ENCODE results near the gene RASGRP3. TPM values are rescaled to one million over a fixed set of nuclear protein-coding genes. Genes with fewer than 3 reads are reported as not detected.
A peak's percentile ranks its signal among the peaks of the same experiment; 100 is the strongest.

The RASGRP3 gene
- total and polyA plus RNA-seq, 2 donors (not counting 3 experiments of a cell fraction or from before 2014, with no cell fraction given), result 16.0 to 39.6 TPM

DNA sequence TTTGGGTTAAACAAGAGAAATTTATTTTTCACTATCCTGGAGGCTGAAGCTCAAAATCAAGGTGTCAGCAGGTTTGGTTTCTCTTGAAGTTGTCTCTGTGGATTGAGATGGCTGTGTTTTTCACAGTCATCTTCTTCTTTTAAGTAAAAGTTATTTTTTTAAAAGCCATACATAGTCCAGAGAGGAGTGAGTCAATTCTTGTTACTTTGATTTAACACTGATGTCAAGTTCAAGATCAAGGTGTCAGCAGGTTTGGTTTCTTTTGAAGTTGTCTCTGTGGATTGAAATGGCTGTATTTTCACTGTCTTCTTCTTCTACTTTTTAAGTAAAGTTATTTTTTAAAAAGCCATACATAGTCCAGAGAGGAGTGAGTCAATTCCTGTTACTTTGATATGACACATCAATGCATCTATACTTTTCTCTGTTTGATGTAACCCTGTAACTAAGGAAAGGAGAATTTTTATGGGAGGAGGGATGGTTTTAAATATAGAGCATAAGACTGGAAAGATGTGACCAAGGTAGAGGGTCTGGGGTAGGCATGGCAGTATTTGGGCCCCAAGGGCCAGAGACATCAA, 22.5 kb upstream of the RASGRP3 start:
- no peaks in the 10 kb centered on the region for H3K4me1 ChIP-seq (ENCODE audit: control insufficient read depth, extremely low read depth, insufficient read depth, low read length)
- no peak overlapping the region for H3K4me2 ChIP-seq (ENCODE audit: insufficient read depth, low read length)
- H3K27me3 ChIP-seq (ENCODE audit: control insufficient read depth in 2 of 2, insufficient read depth in 2 of 2, low read length in 2 of 2), result no peaks in the 10 kb centered on the region
- no peak for DNase-seq (ENCODE audit: low read depth, low spot score)
- no peak overlapping the region for H3K9ac ChIP-seq (replicated peaks; ENCODE audit: extremely low read depth, insufficient read depth, low read length)
- peak; percentile 43 for TF ChIP-seq FOS (IDR thresholded peaks at IDR 0.05; ENCODE audit: borderline replicate concordance, insufficient read depth, low read length)
- TF ChIP-seq GATA2 (IDR thresholded peaks at IDR 0.05; ENCODE audit: insufficient read depth, insufficient read length, low read depth, low read length), result no peak
- BruUV-seq (replicated peaks), result no TSS peak
- H2AFZ ChIP-seq (ENCODE audit: low read depth, low read length), result no peak overlapping the region
- intact Hi-C loops (cut with micrococcal nuclease), result no loop called here
- FAIRE-seq, result no peak
- no peak overlapping the region for H3K4me3 ChIP-seq (replicated peaks in 1 of 3; ENCODE audit: insufficient read depth in 1 of 3, low read depth in 1 of 3, low read length in 3 of 3)
- H3K36me3 ChIP-seq (ENCODE audit: control insufficient read depth in 2 of 2, extremely low read depth in 1 of 2, insufficient read depth in 2 of 2, low read length in 2 of 2), result no peaks in the 10 kb centered on the region
- dilution Hi-C loops (cut with MboI; ENCODE audit: extremely low pct_ligation_motif_present, low sequenced_read_pairs), result no loop called here
- H3K27ac ChIP-seq (ENCODE audit: insufficient read depth, low read depth, low read length), result no peak overlapping the region
- no peaks in the 10 kb centered on the region for H4K20me1 ChIP-seq (replicated peaks; ENCODE audit: control insufficient read depth, extremely low read depth, insufficient read depth, low read length)
- H3K79me2 ChIP-seq (ENCODE audit: control insufficient read depth, insufficient read depth, low read length), result no peaks in the 10 kb centered on the region
- H3K9me3 ChIP-seq (replicated peaks; ENCODE audit: control insufficient read depth, insufficient read depth, low read length), result no peaks in the 10 kb centered on the region
- POLR2A ChIA-PET, result no interaction called here
- CTCF ChIA-PET, result interaction anchor here (1.0 kb wide), 1 partner anchor 13 kb away, joined by 3 read pairs; no protein-coding TSS in a partner anchor
- H3K9me1 ChIP-seq (replicated peaks; ENCODE audit: control insufficient read depth, extremely low read depth, insufficient read depth, low read length), result no peaks in the 10 kb centered on the region

- dilution Hi-C loops (cut with MboI; ENCODE audit: extremely low pct_ligation_motif_present, low sequenced_read_pairs), result no loop called here
- H4K20me1 ChIP-seq (replicated peaks; ENCODE audit: control insufficient read depth, extremely low read depth, insufficient read depth, low read length), result no peaks in the 10 kb centered on the region
- H3K4me1 ChIP-seq (ENCODE audit: control insufficient read depth, extremely low read depth, insufficient read depth, low read length), result no peaks in the 10 kb centered on the region
- H3K27me3 ChIP-seq (ENCODE audit: control insufficient read depth in 2 of 2, insufficient read depth in 2 of 2, low read length in 2 of 2), result no peaks in the 10 kb centered on the region
- H3K79me2 ChIP-seq (ENCODE audit: control insufficient read depth, insufficient read depth, low read length), result no peaks in the 10 kb centered on the region
- H3K9me3 ChIP-seq (replicated peaks; ENCODE audit: control insufficient read depth, insufficient read depth, low read length), result no peaks in the 10 kb centered on the region
- intact Hi-C loops (cut with micrococcal nuclease), result no loop called here
- ChIA-PET POLR2A (interaction anchor here (0.6 kb wide), 1 partner anchor 15 kb away, joined by 4 read pairs; no protein-coding TSS in a partner anchor), CTCF (interaction anchor here (0.8 to 1.0 kb wide), 2 partner anchors 16 to 18 kb away, joined by 3 to 5 read pairs; partner anchors contain the start of gene RASGRP3)
- no peaks in the 10 kb centered on the region for H3K9me1 ChIP-seq (replicated peaks; ENCODE audit: control insufficient read depth, extremely low read depth, insufficient read depth, low read length)
- no TSS peak for BruUV-seq (replicated peaks)
- no peak overlapping the region for H3K4me3 ChIP-seq (replicated peaks in 1 of 3; ENCODE audit: insufficient read depth in 1 of 3, low read depth in 1 of 3, low read length in 3 of 3)
- H2AFZ ChIP-seq (ENCODE audit: low read depth, low read length), result no peak overlapping the region
- no peak overlapping the region for H3K27ac ChIP-seq (ENCODE audit: insufficient read depth, low read depth, low read length)
- TF ChIP-seq POLR2AphosphoS5 (IDR thresholded peaks at IDR 0.05; ENCODE audit: insufficient read depth, low read depth, low read length) (no peak), JUN (IDR thresholded peaks at IDR 0.05; ENCODE audit: borderline replicate concordance, insufficient read depth, insufficient read length, low read depth) (no peak), GATA2 (IDR thresholded peaks at IDR 0.05; ENCODE audit: insufficient read depth, insufficient read length, low read depth, low read length) (no peak), POLR2A (IDR thresholded peaks at IDR 0.05; ENCODE audit: low read depth, low read length) (no peak), FOS (IDR thresholded peaks at IDR 0.05; ENCODE audit: borderline replicate concordance, insufficient read depth, low read length) (no peak), EZH2 (IDR thresholded peaks at IDR 0.05; ENCODE audit: borderline replicate concordance, low read depth, low read length, severe bottlenecking) (no peak), MYC (IDR thresholded peaks at IDR 0.05; ENCODE audit: low read depth, low read length) (no peak)
- TF ChIP-seq, protein P1, sequence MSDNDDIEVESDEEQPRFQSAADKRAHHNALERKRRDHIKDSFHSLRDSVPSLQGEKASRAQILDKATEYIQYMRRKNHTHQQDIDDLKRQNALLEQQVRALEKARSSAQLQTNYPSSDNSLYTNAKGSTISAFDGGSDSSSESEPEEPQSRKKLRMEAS (IDR thresholded peaks at IDR 0.05; ENCODE audit: insufficient read depth, insufficient read length), result no peak
- TF ChIP-seq, protein P2, sequence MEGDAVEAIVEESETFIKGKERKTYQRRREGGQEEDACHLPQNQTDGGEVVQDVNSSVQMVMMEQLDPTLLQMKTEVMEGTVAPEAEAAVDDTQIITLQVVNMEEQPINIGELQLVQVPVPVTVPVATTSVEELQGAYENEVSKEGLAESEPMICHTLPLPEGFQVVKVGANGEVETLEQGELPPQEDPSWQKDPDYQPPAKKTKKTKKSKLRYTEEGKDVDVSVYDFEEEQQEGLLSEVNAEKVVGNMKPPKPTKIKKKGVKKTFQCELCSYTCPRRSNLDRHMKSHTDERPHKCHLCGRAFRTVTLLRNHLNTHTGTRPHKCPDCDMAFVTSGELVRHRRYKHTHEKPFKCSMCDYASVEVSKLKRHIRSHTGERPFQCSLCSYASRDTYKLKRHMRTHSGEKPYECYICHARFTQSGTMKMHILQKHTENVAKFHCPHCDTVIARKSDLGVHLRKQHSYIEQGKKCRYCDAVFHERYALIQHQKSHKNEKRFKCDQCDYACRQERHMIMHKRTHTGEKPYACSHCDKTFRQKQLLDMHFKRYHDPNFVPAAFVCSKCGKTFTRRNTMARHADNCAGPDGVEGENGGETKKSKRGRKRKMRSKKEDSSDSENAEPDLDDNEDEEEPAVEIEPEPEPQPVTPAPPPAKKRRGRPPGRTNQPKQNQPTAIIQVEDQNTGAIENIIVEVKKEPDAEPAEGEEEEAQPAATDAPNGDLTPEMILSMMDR (IDR thresholded peaks at IDR 0.05; ENCODE audit: extremely low read depth in 1 of 2, insufficient read depth in 1 of 2, low read depth in 1 of 2, low read length in 2 of 2), result no peak
- DNase-seq (ENCODE audit: low read depth, low spot score) (no peak), FAIRE-seq (no peak)
- H3K36me3 ChIP-seq (ENCODE audit: control insufficient read depth in 2 of 2, extremely low read depth in 1 of 2, insufficient read depth in 2 of 2, low read length in 2 of 2), result no peaks in the 10 kb centered on the region
- H3K4me2 ChIP-seq (ENCODE audit: insufficient read depth, low read length), result no peak overlapping the region
- no peak overlapping the region for H3K9ac ChIP-seq (replicated peaks; ENCODE audit: extremely low read depth, insufficient read depth, low read length)
Observed at GRCh38 chr2:33457556-33458247, 18.7 kb upstream of the RASGRP3 start.

Data from endothelial cell of umbilical vein (primary cell).